ENCODE measurements around the gene CECR2.

DNA sequence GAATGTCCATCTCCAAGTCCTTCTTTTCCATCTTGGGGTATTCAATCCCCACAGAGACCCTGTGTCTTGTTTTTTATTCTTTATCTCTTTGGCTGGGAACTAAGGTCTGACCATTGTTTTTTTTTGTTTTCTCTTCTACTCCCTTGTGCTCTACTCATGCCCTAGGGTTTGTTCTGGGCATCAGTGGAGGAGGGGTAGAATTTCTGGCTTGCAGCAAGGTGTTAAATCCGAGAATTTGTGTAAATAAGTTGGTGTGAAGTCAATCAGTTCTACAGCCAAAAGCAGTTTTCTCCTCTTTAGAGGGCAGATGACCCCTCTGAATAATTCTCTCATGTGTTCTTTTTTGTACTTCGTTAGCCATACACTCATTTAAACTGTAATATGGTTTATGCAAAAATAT is 10.7 kb downstream of the CECR2 start:
- no peak for TF ChIP-seq SP1 (IDR thresholded peaks at IDR 0.05)
- TF ChIP-seq FOXA1 (IDR thresholded peaks at IDR 0.05): no peak
- no peak for TF ChIP-seq ZNF384 (IDR thresholded peaks at IDR 0.05)
- no peak for TF ChIP-seq L3MBTL2 (conservative IDR thresholded peaks at IDR 0.05)
- TF ChIP-seq TARDBP (IDR thresholded peaks at IDR 0.05): no peak
- TF ChIP-seq, protein P1, sequence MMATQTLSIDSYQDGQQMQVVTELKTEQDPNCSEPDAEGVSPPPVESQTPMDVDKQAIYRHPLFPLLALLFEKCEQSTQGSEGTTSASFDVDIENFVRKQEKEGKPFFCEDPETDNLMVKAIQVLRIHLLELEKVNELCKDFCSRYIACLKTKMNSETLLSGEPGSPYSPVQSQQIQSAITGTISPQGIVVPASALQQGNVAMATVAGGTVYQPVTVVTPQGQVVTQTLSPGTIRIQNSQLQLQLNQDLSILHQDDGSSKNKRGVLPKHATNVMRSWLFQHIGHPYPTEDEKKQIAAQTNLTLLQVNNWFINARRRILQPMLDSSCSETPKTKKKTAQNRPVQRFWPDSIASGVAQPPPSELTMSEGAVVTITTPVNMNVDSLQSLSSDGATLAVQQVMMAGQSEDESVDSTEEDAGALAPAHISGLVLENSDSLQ (IDR thresholded peaks at IDR 0.05): no peak
- TF ChIP-seq BHLHE40 (IDR thresholded peaks at IDR 0.05; ENCODE audit: borderline replicate concordance): no peak
- TF ChIP-seq FOXM1 (IDR thresholded peaks at IDR 0.05; ENCODE audit: borderline replicate concordance): no peak
- TF ChIP-seq CTBP1 (IDR thresholded peaks at IDR 0.05; ENCODE audit: borderline replicate concordance): no peak
- TF ChIP-seq ELF4 (IDR thresholded peaks at IDR 0.05): no peak
- TF ChIP-seq HDGF (IDR thresholded peaks at IDR 0.05; ENCODE audit: borderline replicate concordance): no peak
- no peak for TF ChIP-seq SUZ12 (IDR thresholded peaks at IDR 0.05)
- no peak for TF ChIP-seq LEF1 (IDR thresholded peaks at IDR 0.05; ENCODE audit: borderline replicate concordance)
- TF ChIP-seq FOXK2 (IDR thresholded peaks at IDR 0.05): no peak
